H9 (cell line): ENCODE measurements around the gene RGS6. TPM values are rescaled to one million over a fixed set of nuclear protein-coding genes. Genes with fewer than 3 reads are reported as not detected.

Source experiments
- DNase-seq: peaks from one replicate; pipeline ENCODE4 v3.0.0-alpha.2; 2017
- H2AFZ ChIP-seq: one replicate; pipeline ENCODE4 v1.6.1; 2013; ENCODE audit warnings: mild to moderate bottlenecking, low read length, control low read depth, moderate library complexity
- H2AK5ac ChIP-seq: 2 replicates; pipeline ENCODE4 v1.6.1; 2013; ENCODE audit warnings: low read length, control low read depth, mixed read lengths; ENCODE audit not compliant: insufficient read length
- H2BK120ac ChIP-seq: one replicate; pipeline ENCODE4 v1.6.1; 2013; ENCODE audit warnings: low read depth, mild to moderate bottlenecking, low read length, control low read depth, inconsistent platforms; ENCODE audit not compliant: poor library complexity, severe bottlenecking
- H2BK12ac ChIP-seq: 2 replicates; pipeline ENCODE4 v1.6.1; 2013; ENCODE audit warnings: low read length, control low read depth, mixed read lengths, low read depth; ENCODE audit not compliant: insufficient read length
- H2BK15ac ChIP-seq: 2 replicates; pipeline ENCODE4 v1.6.1; 2013; ENCODE audit warnings: low read depth, low read length, control low read depth
- H2BK20ac ChIP-seq: one replicate; pipeline ENCODE4 v1.6.1; 2013; ENCODE audit warnings: low read depth, mild to moderate bottlenecking, low read length, control low read depth, inconsistent platforms; ENCODE audit not compliant: poor library complexity, severe bottlenecking
- H2BK5ac ChIP-seq: 2 replicates; pipeline ENCODE4 v1.6.1; 2013; ENCODE audit warnings: low read length, control low read depth, mixed read lengths; ENCODE audit not compliant: insufficient read length
- H3K14ac ChIP-seq: 2 replicates; pipeline ENCODE4 v1.6.1; 2013; ENCODE audit warnings: low read length, control low read depth; ENCODE audit not compliant: insufficient read depth
- H3K18ac ChIP-seq: 2 replicates; pipeline ENCODE4 v1.6.1; 2013; ENCODE audit warnings: low read depth, mild to moderate bottlenecking, mixed read lengths, low read length, control low read depth; ENCODE audit not compliant: insufficient read length
- H3K23ac ChIP-seq: 2 replicates; pipeline ENCODE4 v1.6.1; 2013; ENCODE audit warnings: low read length, control low read depth, mixed read lengths, low read depth; ENCODE audit not compliant: insufficient read length
- H3K23me2 ChIP-seq: 2 replicates; pipeline ENCODE4 v1.6.1; 2013; ENCODE audit warnings: low read depth, mild to moderate bottlenecking, mixed read lengths, low read length, control low read depth; ENCODE audit not compliant: insufficient read length, poor library complexity, severe bottlenecking
- H3K27ac ChIP-seq: 2 replicates; pipeline ENCODE4 v1.5.1; 2013; ENCODE audit warnings: low read length, control low read depth, mixed read lengths, low read depth; ENCODE audit not compliant: insufficient read length
- H3K27me3 ChIP-seq: 2 replicates; pipeline ENCODE4 v1.6.1; 2013; ENCODE audit warnings: low read length, control low read depth, inconsistent platforms; ENCODE audit not compliant: insufficient read depth
- H3K4ac ChIP-seq: 2 replicates; pipeline ENCODE4 v1.6.1; 2013; ENCODE audit warnings: low read depth, mild to moderate bottlenecking, control low read depth, inconsistent platforms, low read length, moderate library complexity
- H3K4me1 ChIP-seq: 2 replicates; pipeline ENCODE4 v1.6.1; 2013; ENCODE audit warnings: low read length, control low read depth, inconsistent platforms; ENCODE audit not compliant: insufficient read depth
- H3K4me2 ChIP-seq: 2 replicates; pipeline ENCODE4 v1.6.1; 2013; ENCODE audit warnings: low read length, control low read depth, mixed read lengths; ENCODE audit not compliant: insufficient read length, insufficient read depth
- H3K56ac ChIP-seq: 2 replicates; pipeline ENCODE4 v1.6.1; 2013; ENCODE audit warnings: low read depth, mild to moderate bottlenecking, mixed read lengths, low read length, control low read depth; ENCODE audit not compliant: insufficient read length
- H3K79me1 ChIP-seq: 2 replicates; pipeline ENCODE4 v1.6.1; 2013; ENCODE audit warnings: low read depth, mild to moderate bottlenecking, moderate library complexity, low read length, control low read depth, inconsistent platforms; ENCODE audit not compliant: insufficient read depth, poor library complexity, severe bottlenecking
- H3K79me2 ChIP-seq: 2 replicates; pipeline ENCODE4 v1.6.1; 2013; ENCODE audit warnings: low read length, control low read depth, inconsistent platforms; ENCODE audit not compliant: insufficient read depth
- H3K9ac ChIP-seq: 2 replicates; pipeline ENCODE4 v1.6.1; 2013; ENCODE audit warnings: low read length, control low read depth, mixed read lengths; ENCODE audit not compliant: insufficient read length; ENCODE audit errors: extremely low read depth
- H3K9me3 ChIP-seq: one replicate; pipeline ENCODE4 v1.6.1; 2013; ENCODE audit warnings: low read depth, low read length, inconsistent platforms; ENCODE audit not compliant: control insufficient read depth
- H3T11ph ChIP-seq: one replicate; pipeline ENCODE4 v1.6.1; 2013; ENCODE audit warnings: mild to moderate bottlenecking, low read length, control low read depth, inconsistent platforms
- H4K20me1 ChIP-seq: one replicate; pipeline ENCODE4 v1.6.1; 2013; ENCODE audit not compliant: control insufficient read depth, insufficient read length, insufficient read depth
- H4K5ac ChIP-seq: 2 replicates; pipeline ENCODE4 v1.6.1; 2013; ENCODE audit warnings: low read depth, mild to moderate bottlenecking, mixed read lengths, low read length, control low read depth; ENCODE audit not compliant: insufficient read length
- H4K8ac ChIP-seq: replicated peaks from 2 replicates; pipeline ENCODE4 v1.6.1; 2013; ENCODE audit warnings: low read length, control low read depth, mixed read lengths, low read depth; ENCODE audit not compliant: insufficient read length
- H4K91ac ChIP-seq: 2 replicates; pipeline ENCODE4 v1.6.1; 2013; ENCODE audit warnings: low read depth, mild to moderate bottlenecking, moderate library complexity, mixed read lengths, low read length, control low read depth; ENCODE audit not compliant: insufficient read length
- H3K27ac Mint-ChIP-seq, 3 experiments: 2 replicates in 2 of 3; 3 replicates in 1 of 3; pipeline ENCODE4 v1.8.0; 2020 to 2021; ENCODE audit warnings: mixed read lengths in 3 of 3, mild to moderate bottlenecking in 1 of 3, moderate library complexity in 1 of 3
- H3K27me3 Mint-ChIP-seq: 2 replicates; pipeline ENCODE4 v1.8.0; 2021; ENCODE audit warnings: low read depth, mild to moderate bottlenecking, moderate library complexity, mixed read lengths
- H3K36me3 Mint-ChIP-seq, 3 experiments: 2 replicates in 2 of 3; 3 replicates in 1 of 3; pipeline ENCODE4 v1.8.0; 2020 to 2021; ENCODE audit warnings: low read depth in 3 of 3, mixed read lengths in 3 of 3; ENCODE audit not compliant: insufficient read depth in 1 of 3
- H3K4me1 Mint-ChIP-seq, 2 experiments: 2 replicates each; pipeline ENCODE4 v1.8.0; 2020; ENCODE audit warnings: mixed read lengths in 2 of 2
- H3K4me3 Mint-ChIP-seq, 2 experiments: 2 replicates in 1 of 2; 3 replicates in 1 of 2; pipeline ENCODE4 v1.8.0; 2020 to 2021; ENCODE audit warnings: mild to moderate bottlenecking in 2 of 2, mixed read lengths in 2 of 2, moderate library complexity in 1 of 2
- H3K9me3 Mint-ChIP-seq, 2 experiments: 2 replicates in 1 of 2; 3 replicates in 1 of 2; pipeline ENCODE4 v1.8.0; 2020; ENCODE audit warnings: mild to moderate bottlenecking in 2 of 2, mixed read lengths in 2 of 2, moderate library complexity in 1 of 2
- WGBS: extraction: QIAGEN DNeasy Blood & Tissue Kit; methylation state at CpG from one replicate; pipeline ENCODE4 v1.1.7; 2013; ENCODE audit warnings: missing lambda C conversion rate, low lambda C conversion rate, mixed read lengths; ENCODE audit not compliant: insufficient read length; ENCODE audit errors: extremely low coverage; 5-methylcytosine and 5-hydroxymethylcytosine counted together
- total RNA-seq: library from RNA; stranded (reverse); gene quantifications from 2 replicates; pipeline ENCODE4 v1.2.1, GENCODE V29; 2021
- TF ChIP-seq, protein P1 (sequence below): fragments of 200-600 bp; sonication (generic); conservative IDR thresholded peaks from 3 replicates; pipeline ENCODE4 v1.8.0; 2021; ENCODE audit warnings: antibody characterized with exemption, mild to moderate bottlenecking

Gene RGS6
- total RNA-seq, 1 experiment from 2014 or later = 3.0 TPM

DNA sequence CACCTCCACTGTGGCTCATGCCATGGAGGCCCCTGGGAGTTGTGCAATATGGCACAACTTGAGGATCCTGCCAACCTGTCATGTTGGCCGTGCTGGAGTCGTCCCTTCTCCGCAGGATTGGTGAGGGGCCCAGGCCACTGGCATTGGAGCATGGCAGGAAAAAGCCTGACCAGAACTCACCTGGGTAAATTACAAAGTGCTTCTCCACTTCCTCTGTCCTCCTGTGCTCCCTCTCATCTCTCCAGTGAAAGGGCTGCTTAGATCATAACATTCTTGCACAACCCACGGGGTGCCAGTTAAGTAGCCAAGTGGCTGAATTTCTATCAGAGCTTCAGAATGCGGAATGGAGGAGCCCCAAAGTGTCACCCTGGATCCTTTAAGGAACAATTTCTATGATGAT, 580.7 kb downstream of the RGS6 start:
- Histone ChIP-seq H3K4me1 (no peaks in the 10 kb centered on the region), H4K8ac (no peak overlapping the region), H2BK15ac (no peak overlapping the region), H2BK12ac (no peak overlapping the region), H3K23me2 (no peaks in the 10 kb centered on the region), H3T11ph (no peak overlapping the region), H3K27me3 (no peaks in the 10 kb centered on the region), H2AK5ac (no peak overlapping the region), H2BK20ac (no peak overlapping the region), H3K9ac (no peak overlapping the region), H3K4me2 (no peak overlapping the region), H3K27ac (no peak overlapping the region), H3K18ac (no peak overlapping the region), H3K79me2 (no peaks in the 10 kb centered on the region), H4K5ac (no peak overlapping the region), H2AFZ (no peak overlapping the region), H3K56ac (no peak overlapping the region), H3K4ac (no peak overlapping the region), H3K79me1 (no peaks in the 10 kb centered on the region), H4K20me1 (no peaks in the 10 kb centered on the region), H2BK120ac (no peak overlapping the region), H2BK5ac (no peak overlapping the region), H3K9me3 (no peaks in the 10 kb centered on the region), H4K91ac (no peak overlapping the region), H3K23ac (no peak overlapping the region), H3K14ac (no peak overlapping the region; the same call in 1 of the 2 replicates)
- TF ChIP-seq, protein P1, sequence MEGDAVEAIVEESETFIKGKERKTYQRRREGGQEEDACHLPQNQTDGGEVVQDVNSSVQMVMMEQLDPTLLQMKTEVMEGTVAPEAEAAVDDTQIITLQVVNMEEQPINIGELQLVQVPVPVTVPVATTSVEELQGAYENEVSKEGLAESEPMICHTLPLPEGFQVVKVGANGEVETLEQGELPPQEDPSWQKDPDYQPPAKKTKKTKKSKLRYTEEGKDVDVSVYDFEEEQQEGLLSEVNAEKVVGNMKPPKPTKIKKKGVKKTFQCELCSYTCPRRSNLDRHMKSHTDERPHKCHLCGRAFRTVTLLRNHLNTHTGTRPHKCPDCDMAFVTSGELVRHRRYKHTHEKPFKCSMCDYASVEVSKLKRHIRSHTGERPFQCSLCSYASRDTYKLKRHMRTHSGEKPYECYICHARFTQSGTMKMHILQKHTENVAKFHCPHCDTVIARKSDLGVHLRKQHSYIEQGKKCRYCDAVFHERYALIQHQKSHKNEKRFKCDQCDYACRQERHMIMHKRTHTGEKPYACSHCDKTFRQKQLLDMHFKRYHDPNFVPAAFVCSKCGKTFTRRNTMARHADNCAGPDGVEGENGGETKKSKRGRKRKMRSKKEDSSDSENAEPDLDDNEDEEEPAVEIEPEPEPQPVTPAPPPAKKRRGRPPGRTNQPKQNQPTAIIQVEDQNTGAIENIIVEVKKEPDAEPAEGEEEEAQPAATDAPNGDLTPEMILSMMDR = no peak
- H3K36me3 Mint-ChIP-seq = no peaks in the 10 kb centered on the region; a peak in 1 of 7 replicates
- H3K9me3 Mint-ChIP-seq = no peaks in the 10 kb centered on the region
- no peaks in the 10 kb centered on the region; the same call in none of the 2 replicates for H3K27me3 Mint-ChIP-seq
- H3K4me3 Mint-ChIP-seq = no peak overlapping the region
- no peak overlapping the region for H3K27ac Mint-ChIP-seq
- no peak for DNase-seq
- WGBS = no CpG with 5 or more reads among the region's 5 CpGs
- H3K4me1 Mint-ChIP-seq = peaks cover 0 to 4% of the 10 kb centered on the region in 2 experiments; a peak in 3 of 4 replicates
